Esophagus muscularis mucosa (tissue), 4 donors: Measurements from ENCODE around the gene DLST.

Experiments
- CTCF ChIP-seq, 3 experiments: fragments of 200-600 bp in 2 of 3; fragments of 450-650 bp in 1 of 3; sonication (generic) in 2 of 3; IDR thresholded peaks; one replicate each; pipeline ENCODE4 v1.5.1; 2017 to 2019; ENCODE audit warnings: antibody characterized with exemption in 3 of 3, mild to moderate bottlenecking in 2 of 3, moderate library complexity in 1 of 3
- EP300 ChIP-seq: sonication (generic); formaldehyde crosslinking; IDR thresholded peaks from one replicate; pipeline ENCODE4 v1.6.1; 2017; ENCODE audit warnings: antibody characterized with exemption
- POLR2A ChIP-seq: fragments of 450-650 bp; IDR thresholded peaks from one replicate; pipeline ENCODE4 v1.6.1; 2017; ENCODE audit warnings: antibody characterized with exemption, moderate library complexity, mild to moderate bottlenecking, low read depth
- POLR2AphosphoS5 ChIP-seq, 2 donors: sonication (generic); formaldehyde crosslinking; IDR thresholded peaks; one replicate each; pipeline ENCODE4 v1.6.1; 2017; ENCODE audit warnings: antibody characterized with exemption in 2 of 2

DNA sequence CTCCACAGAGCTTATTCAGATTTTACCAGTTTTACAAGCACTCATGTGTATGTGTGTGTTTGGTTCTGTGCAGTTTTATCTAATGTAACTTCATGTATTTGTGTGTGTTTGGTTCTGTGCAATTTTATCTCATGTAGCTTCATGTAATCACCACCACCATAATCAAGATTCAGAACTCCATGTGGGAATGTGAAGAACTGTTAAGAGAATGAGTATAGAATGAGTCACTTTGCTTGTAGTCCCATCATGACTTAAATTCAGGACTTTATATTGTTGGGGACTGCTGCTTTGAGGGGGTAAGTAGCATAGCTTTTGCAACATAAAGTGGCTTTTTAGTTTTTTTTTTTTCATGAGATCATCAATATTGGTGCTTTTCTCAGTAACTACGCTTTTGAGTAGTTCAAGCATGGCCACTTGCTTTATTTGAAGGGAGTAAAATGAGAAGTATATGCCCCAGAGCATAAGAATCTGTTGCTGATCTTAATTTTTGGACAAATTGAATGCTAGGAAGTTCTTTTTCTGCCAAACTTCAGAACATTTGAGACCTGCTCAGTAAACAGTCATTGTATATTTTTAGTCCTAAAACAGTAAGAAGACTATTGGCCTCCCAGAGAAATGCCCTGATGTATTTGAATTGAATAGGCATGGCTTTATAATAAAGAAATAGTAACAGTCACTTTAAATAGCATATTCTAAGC is 34.6 kb upstream of the DLST start:
- TF ChIP-seq CTCF (IDR thresholded peaks at IDR 0.05) (no peak), EP300 (no peak), POLR2AphosphoS5 (IDR thresholded peaks at IDR 0.05) (no peak), POLR2A (no peak)
